Thoracic aorta (tissue), 2 donors: ENCODE measurements around the gene PLXNA2. TPM values are rescaled to one million over a fixed set of nuclear protein-coding genes. Genes with fewer than 3 reads are reported as not detected.

Experiments
- ATAC-seq: fragments of 150-250 bp; one replicate; pipeline ENCODE4 v1.8.0; 2017; ENCODE audit warnings: low read depth; ENCODE audit not compliant: insufficient number of reproducible peaks, low FRiP score
- DNase-seq: peaks from one replicate; pipeline ENCODE4 v3.0.0-alpha.2; 2020; ENCODE audit warnings: low spot score
- H3K27ac ChIP-seq, 2 donors: fragments of 200-600 bp; sonication (generic); 1 replicate in 1 of 2; 2 replicates in 1 of 2; pipeline ENCODE4 v1.5.1; 2016; ENCODE audit warnings: mild to moderate bottlenecking in 2 of 2, moderate library complexity in 2 of 2
- H3K27me3 ChIP-seq: fragments of 200-600 bp; sonication (generic); replicated peaks from 2 replicates; pipeline ENCODE4 v1.6.0; 2016; ENCODE audit warnings: mild to moderate bottlenecking; ENCODE audit not compliant: insufficient read depth
- H3K36me3 ChIP-seq: fragments of 200-600 bp; sonication (generic); one replicate; pipeline ENCODE4 v1.5.1; 2016
- H3K4me1 ChIP-seq, 2 donors: fragments of 200-600 bp; sonication (generic); 1 replicate in 1 of 2; 2 replicates in 1 of 2; pipeline versions ENCODE4 v1.5.1 to v1.6.0; 2016; ENCODE audit warnings: low read depth in 2 of 2, mild to moderate bottlenecking in 1 of 2; ENCODE audit not compliant: control insufficient read depth in 1 of 2
- H3K4me3 ChIP-seq: fragments of 200-600 bp; sonication (generic); 2 replicates; pipeline ENCODE4 v1.5.1; 2016; ENCODE audit warnings: mild to moderate bottlenecking
- H3K9me3 ChIP-seq: fragments of 200-600 bp; sonication (generic); 2 replicates; pipeline ENCODE4 v1.5.1; 2016
- total RNA-seq, 2 donors: library from RNA; depleted of rRNA; stranded (reverse); fragments of >200 nt; gene quantifications; one replicate each; pipeline versions ENCODE4 v1.1.0 to v1.2.3, GENCODE V29; 2016
- TF ChIP-seq, protein P1 (sequence below): fragments of 200-600 bp; sonication (generic); IDR thresholded peaks from one replicate; pipeline ENCODE4 v1.5.1; 2019; ENCODE audit warnings: antibody characterized with exemption

Gene PLXNA2
- total RNA-seq, 2 donors from 2014 or later: 30.2 to 62.2 TPM

DNA sequence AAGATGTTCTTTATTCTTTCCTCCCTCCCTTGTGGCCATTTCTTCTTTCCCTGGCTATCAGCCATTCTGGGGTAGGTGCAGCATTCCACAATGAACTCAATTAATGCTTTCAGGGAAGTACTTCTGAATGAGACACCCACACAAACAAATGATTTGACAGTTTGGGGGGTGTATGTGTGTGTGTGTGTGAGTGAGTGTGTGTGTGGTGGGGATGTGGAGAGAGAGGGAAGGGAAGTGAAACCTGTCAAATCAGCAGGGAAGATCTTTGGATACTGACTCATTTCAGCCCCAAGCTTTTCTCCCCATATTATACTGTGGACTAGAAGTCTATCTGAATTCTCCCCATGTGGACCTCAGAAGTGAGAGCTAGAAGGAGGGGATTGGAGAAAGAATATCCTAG is 178.3 kb downstream of the PLXNA2 start:
- peaks cover 7% of the 10 kb centered on the region for H3K36me3 ChIP-seq
- H3K27me3 ChIP-seq: no peaks in the 10 kb centered on the region
- ATAC-seq (no peak), DNase-seq (no peak)
- TF ChIP-seq, protein P1, sequence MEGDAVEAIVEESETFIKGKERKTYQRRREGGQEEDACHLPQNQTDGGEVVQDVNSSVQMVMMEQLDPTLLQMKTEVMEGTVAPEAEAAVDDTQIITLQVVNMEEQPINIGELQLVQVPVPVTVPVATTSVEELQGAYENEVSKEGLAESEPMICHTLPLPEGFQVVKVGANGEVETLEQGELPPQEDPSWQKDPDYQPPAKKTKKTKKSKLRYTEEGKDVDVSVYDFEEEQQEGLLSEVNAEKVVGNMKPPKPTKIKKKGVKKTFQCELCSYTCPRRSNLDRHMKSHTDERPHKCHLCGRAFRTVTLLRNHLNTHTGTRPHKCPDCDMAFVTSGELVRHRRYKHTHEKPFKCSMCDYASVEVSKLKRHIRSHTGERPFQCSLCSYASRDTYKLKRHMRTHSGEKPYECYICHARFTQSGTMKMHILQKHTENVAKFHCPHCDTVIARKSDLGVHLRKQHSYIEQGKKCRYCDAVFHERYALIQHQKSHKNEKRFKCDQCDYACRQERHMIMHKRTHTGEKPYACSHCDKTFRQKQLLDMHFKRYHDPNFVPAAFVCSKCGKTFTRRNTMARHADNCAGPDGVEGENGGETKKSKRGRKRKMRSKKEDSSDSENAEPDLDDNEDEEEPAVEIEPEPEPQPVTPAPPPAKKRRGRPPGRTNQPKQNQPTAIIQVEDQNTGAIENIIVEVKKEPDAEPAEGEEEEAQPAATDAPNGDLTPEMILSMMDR: no peak
- no peaks in the 10 kb centered on the region for H3K9me3 ChIP-seq
- no peak overlapping the region for H3K27ac ChIP-seq
- H3K4me1 ChIP-seq: no peaks in the 10 kb centered on the region
- H3K4me3 ChIP-seq: no peak overlapping the region

DNA sequence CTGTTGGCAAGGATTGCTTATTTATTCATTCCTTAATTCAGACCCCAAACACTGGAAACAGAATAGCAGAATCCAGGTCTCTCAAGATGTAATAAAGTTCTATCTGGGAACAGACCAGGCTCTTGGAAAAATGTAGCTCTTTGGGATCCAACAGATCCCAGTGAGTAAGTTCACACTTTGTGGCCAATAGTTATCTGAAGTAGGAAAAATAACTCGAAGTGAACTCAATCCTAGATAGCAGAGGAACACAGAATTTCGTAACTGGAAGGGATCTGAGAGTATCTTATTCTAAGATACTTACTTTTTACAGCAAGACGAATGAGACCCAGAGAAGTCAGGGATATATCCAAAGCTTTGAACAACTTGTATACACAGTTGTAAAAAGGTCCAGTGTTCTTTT is 182.6 kb downstream of the PLXNA2 start:
- no peaks in the 10 kb centered on the region for H3K27me3 ChIP-seq
- H3K4me3 ChIP-seq: no peak overlapping the region
- H3K36me3 ChIP-seq: peaks cover 20% of the 10 kb centered on the region
- H3K9me3 ChIP-seq: no peaks in the 10 kb centered on the region
- peaks cover 0 to 12% of the 10 kb centered on the region in 2 donors for H3K4me1 ChIP-seq
- no peak overlapping the region for H3K27ac ChIP-seq
- TF ChIP-seq, protein P1: no peak
- no peak for DNase-seq
- ATAC-seq: no peak

DNA sequence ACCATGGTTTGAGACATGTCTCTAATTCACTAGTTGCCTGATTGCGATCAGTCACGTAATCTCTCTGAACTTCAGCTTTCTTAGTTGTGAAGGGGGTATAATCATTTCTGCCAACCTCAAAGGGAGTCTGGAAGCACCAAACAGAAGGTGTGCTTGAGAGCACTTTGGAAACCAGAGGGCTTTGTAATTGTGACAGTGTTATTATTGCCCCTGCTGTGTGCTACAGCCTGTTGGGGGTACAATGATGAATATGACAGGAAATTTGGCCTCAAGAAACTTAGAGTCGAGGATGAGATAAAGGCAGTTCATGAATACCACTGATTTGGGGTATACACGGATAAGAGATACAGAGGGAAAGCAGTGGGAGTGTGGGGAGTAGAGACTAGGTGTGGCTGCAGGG is 183.1 kb downstream of the PLXNA2 start:
- ATAC-seq: no peak
- no peaks in the 10 kb centered on the region for H3K9me3 ChIP-seq
- no peak overlapping the region for H3K27ac ChIP-seq
- no peaks in the 10 kb centered on the region for H3K27me3 ChIP-seq
- peaks cover 0 to 12% of the 10 kb centered on the region in 2 donors for H3K4me1 ChIP-seq
- no peak for DNase-seq
- peaks cover 20% of the 10 kb centered on the region for H3K36me3 ChIP-seq
- no peak overlapping the region for H3K4me3 ChIP-seq
- TF ChIP-seq, protein P1: no peak

DNA sequence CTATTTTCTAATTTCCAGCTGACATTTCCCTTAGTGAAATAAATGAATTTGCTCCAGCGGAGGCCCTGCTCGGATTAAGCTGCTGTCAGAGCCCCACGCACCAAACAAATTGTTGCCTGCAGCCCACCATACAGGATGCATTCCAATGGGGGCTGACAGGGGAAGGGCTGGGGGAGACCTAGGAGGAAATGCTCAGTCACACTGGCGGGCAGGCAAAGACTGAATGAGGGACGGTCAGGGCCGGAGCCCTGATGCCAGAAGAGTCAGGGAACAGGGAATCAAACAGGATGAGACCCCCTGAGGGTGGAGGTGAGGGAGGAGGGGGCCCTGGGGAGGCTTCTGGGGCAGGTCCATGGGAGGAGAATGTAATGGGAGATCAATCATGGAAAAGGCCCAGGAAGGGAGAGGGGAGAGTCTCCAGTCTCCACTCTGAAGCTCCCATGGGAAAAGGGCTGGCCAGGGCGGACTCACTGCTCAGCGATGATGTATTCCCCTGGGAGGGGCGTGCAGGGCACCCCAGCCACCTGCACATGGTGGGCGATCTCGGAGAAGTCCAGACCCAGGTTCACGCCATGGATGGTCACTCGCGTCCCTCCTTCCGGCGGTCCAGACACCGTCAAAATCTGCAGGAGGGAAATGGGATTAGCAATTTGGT is 183.8 kb downstream of the PLXNA2 start:
- no peak overlapping the region for H3K27ac ChIP-seq
- peaks cover 20% of the 10 kb centered on the region for H3K36me3 ChIP-seq
- H3K4me1 ChIP-seq: peaks cover 0 to 12% of the 10 kb centered on the region in 2 donors
- H3K9me3 ChIP-seq: no peaks in the 10 kb centered on the region
- no peaks in the 10 kb centered on the region for H3K27me3 ChIP-seq
- DNase-seq: no peak
- no peak for ATAC-seq
- TF ChIP-seq, protein P1: no peak
- no peak overlapping the region for H3K4me3 ChIP-seq

DNA sequence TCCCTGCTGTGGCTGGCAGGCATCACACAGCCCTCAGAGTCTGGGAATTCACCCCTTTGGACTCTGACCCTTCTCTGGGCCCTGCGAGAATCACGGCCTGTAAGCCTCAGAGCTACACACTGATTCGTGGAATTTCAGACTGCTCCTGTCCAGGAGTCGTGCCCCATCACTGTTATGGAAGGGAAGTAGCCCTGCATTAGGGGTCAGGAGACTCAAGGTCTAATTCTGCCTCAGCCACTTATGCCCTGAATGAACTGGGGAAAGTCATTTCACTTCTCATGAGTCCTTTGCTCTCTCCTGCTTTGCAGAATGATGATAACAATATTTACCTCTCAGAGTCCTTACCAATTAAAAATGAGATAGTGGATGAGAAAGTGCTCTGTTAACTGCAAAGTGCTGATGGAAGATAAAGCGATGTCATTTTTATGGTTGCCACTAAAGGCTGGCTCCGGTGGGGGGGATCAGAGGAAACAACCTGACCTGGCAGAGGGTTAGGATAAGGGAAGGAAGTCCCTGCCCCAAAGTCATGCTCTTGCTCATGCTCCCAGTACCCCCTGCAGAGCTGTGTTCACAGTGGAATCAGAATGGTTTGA is 184.7 kb downstream of the PLXNA2 start:
- no peak overlapping the region for H3K27ac ChIP-seq
- H3K36me3 ChIP-seq: peaks cover 23% of the 10 kb centered on the region
- peaks cover 0 to 12% of the 10 kb centered on the region in 2 donors for H3K4me1 ChIP-seq
- no peak overlapping the region for H3K4me3 ChIP-seq
- DNase-seq: no peak
- TF ChIP-seq, protein P1: no peak
- H3K9me3 ChIP-seq: no peaks in the 10 kb centered on the region
- H3K27me3 ChIP-seq: no peaks in the 10 kb centered on the region
- no peak for ATAC-seq
